Measurements from ENCODE around the gene CBLC.

Gene CBLC

GRCh38 chr19:44840811-44841210 is 63.1 kb downstream of the CBLC start:
- DNase-seq (ENCODE audit: low read depth) = no peak
- TF ChIP-seq, protein P1, sequence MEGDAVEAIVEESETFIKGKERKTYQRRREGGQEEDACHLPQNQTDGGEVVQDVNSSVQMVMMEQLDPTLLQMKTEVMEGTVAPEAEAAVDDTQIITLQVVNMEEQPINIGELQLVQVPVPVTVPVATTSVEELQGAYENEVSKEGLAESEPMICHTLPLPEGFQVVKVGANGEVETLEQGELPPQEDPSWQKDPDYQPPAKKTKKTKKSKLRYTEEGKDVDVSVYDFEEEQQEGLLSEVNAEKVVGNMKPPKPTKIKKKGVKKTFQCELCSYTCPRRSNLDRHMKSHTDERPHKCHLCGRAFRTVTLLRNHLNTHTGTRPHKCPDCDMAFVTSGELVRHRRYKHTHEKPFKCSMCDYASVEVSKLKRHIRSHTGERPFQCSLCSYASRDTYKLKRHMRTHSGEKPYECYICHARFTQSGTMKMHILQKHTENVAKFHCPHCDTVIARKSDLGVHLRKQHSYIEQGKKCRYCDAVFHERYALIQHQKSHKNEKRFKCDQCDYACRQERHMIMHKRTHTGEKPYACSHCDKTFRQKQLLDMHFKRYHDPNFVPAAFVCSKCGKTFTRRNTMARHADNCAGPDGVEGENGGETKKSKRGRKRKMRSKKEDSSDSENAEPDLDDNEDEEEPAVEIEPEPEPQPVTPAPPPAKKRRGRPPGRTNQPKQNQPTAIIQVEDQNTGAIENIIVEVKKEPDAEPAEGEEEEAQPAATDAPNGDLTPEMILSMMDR (IDR thresholded peaks at IDR 0.05; ENCODE audit: insufficient read depth, low read depth, low read length, missing control alignments) = no peak
- no peak overlapping the region for H3K4me3 ChIP-seq (ENCODE audit: low read length)

GRCh38 chr19:44841231-44841630 is 63.5 kb downstream of the CBLC start:
- TF ChIP-seq, protein P1 (IDR thresholded peaks at IDR 0.05; ENCODE audit: insufficient read depth, low read depth, low read length, missing control alignments) = no peak
- H3K4me3 ChIP-seq (ENCODE audit: low read length) = no peak overlapping the region
- DNase-seq (ENCODE audit: low read depth) = no peak

DNA sequence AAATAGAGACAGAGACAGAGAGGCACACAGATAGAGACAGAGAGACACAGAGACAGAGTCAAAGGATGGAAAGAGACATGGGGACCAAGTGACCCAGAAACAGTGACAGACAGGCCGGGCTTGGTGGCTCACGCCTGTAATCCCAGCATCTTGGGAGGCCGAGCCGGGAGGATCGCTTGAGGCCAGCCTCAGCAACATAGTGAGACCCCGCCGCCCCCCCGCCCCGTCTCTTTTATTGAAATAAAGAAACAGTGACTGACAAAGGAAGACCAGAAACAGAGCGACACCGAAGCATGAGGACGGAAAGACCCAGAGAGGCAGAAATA is 67.6 kb downstream of the CBLC start:
- TF ChIP-seq, protein P1 (IDR thresholded peaks at IDR 0.05; ENCODE audit: insufficient read depth, low read depth, low read length, missing control alignments) = no peak
- DNase-seq (ENCODE audit: low read depth) = no peak
- peak overlapping the region; percentile 66 for H3K4me3 ChIP-seq (ENCODE audit: low read length)

DNA sequence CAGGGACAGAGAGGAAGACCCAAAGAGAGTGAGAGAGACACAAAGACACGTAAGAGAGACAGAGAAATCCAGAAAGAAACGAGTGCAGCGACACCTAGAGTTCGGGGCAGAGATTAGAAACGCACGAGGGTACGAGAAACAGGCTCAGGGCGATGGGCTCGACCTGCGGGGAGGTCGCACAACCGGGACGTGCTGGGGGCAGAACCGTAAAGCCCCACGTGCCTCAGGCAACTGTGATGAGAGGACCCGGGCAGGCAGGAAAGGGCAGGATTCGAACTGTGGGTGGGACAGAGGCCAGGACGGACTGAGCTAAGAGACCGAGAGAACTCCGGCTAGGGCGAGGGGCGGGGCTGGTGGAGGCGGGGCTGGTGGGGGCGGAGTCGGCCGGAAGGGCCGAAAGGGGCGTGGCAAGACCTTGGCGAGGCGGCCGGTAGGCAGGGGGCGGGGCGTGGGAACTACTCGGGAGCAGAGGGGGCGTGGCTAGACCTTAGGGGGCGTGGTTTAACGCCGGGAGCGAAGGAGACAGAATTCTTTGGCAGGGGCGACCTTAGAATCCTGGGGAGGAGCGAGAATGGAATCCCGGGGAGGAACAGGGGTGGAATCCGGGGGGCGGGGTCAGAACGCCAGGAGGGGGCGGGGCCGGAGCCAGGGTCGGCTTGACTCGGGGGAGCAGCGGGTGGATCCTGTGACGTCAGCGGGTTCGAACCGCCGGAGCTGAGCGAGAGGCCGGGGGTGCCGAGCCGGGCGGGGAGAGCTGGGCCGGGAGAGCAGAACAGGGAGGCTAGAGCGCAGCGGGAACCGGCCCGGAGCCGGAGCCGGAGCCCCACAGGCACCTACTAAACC is 68.1 kb downstream of the CBLC start, which contains the start of gene NECTIN2:
Gene NECTIN2, plus strand, starts transcription at position 686 of the 843 bp plus-strand sequence. CDS start 229 bp downstream, outside the sequence.
- peak within 1 kb of the TSS; percentile 95 for H3K4me3 ChIP-seq (ENCODE audit: low read length)
- DNase-seq (ENCODE audit: low read depth) = peak; percentile 98
- TF ChIP-seq, protein P1 (IDR thresholded peaks at IDR 0.05; ENCODE audit: insufficient read depth, low read depth, low read length, missing control alignments) = peak; percentile 84

DNA sequence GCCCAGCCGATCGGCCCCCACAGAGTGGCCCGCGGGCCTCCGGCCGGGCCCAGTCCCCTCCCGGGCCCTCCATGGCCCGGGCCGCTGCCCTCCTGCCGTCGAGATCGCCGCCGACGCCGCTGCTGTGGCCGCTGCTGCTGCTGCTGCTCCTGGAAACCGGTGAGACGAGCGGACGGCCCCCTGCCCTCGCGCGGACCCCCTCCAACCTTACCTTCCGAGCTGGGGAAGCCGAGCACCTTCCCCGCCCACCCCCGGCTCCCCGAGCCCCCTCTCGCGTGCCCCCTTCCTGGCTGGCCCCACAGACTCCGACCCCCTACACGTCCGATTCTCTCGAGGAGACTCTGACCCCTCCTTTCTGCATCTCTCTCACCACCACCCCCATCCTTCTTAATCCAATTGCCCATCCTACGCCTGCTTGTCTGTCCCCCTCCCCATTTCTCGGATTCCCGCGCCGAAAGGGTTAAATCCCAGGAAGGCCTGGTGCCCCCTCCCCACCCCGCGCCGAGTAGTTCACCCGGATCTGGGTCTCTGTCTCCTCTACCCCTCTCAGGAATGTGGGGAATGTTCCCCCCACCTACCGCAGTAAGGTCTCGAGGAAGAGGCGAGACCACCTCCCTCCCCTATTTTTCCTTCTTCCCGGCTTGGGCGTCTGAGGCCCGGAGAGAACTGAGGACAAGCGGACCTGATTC is 68.9 kb downstream of the CBLC start:
- TF ChIP-seq, protein P1 (IDR thresholded peaks at IDR 0.05; ENCODE audit: insufficient read depth, low read depth, low read length, missing control alignments) = no peak
- DNase-seq (ENCODE audit: low read depth) = peak; percentile 12
- peak overlapping the region; percentile 95 for H3K4me3 ChIP-seq (ENCODE audit: low read length)

DNA sequence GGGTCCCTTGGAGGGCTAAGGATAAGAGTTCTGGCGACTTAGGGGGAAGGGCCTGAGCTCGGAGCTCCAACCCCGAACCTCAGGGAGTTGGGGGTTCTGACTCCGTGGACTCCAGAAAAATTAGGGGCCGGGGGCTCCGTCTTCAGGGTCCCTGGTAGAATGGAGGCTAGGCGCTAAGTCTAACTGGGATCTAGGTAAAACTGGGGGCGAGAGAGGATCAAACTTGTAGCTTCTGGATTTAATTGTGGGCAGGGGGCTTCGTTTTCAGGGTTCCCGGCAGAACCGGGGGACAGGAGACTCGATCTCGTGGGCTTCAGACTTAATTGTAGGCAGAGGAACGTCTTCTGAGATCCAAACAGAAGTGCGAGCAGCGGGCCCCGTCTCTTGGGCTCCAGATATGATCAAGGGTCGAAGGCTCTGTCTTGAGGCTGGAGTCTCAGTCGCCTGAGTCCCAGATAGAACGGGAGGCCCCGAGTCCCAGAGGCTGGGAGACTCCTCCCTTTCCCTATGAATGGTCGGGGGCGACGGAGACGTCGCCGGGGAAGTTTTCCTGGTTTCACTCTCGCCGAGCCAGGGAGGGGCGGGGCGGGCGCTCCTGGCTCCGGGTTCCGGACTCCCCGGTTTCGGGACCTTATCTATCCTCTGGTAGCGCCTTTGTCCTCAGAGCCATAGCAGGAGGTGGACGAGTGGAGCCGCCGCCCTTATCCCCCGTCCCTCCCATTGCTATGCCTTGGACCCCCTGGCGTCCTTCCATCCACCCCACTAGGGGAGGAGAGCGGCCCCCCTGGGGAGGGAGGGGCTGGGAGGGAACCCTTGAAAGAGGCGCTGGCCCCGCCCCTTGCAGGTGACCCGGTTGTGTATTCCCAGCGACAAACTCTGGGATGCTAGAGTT is 69.7 kb downstream of the CBLC start:
- peak; percentile 78 for DNase-seq (ENCODE audit: low read depth)
- TF ChIP-seq, protein P1 (IDR thresholded peaks at IDR 0.05; ENCODE audit: insufficient read depth, low read depth, low read length, missing control alignments) = no peak
- peak overlapping the region; percentile 95 for H3K4me3 ChIP-seq (ENCODE audit: low read length)

Measured in epithelial cell of esophagus (primary cell).